ENCODE results near the gene FOXK2. TPM values are rescaled to one million over a fixed set of nuclear protein-coding genes. Genes with fewer than 3 reads are reported as not detected.
"Not testable (repeated sequence)": the region's sequence is repeated elsewhere in the genome, so short reads cannot be mapped to it uniquely, and the experiment has no call there.

FOXK2 gene
- total and polyA plus RNA-seq, 2 donors from 2014 or later: 13.5 to 37.9 TPM

GRCh38 chr17:82571855-82572254 lies 52.3 kb downstream of the FOXK2 start:
- no peaks in the 10 kb centered on the region for H3K9me3 ChIP-seq (ENCODE audit: control insufficient read depth in 2 of 3, insufficient read depth in 1 of 3, low read length in 3 of 3)
- no peak overlapping the region for H3K4me3 ChIP-seq (ENCODE audit: low read length in 3 of 3)
- no peaks in the 10 kb centered on the region for H3K27me3 ChIP-seq (ENCODE audit: control insufficient read depth, insufficient read depth, low read length)
- no peak for FAIRE-seq
- DNase-seq: peak in 1 of 5 donors; percentile 22
- intact Hi-C loops (cut with DNase I): loop anchor here (10.0 kb wide), 1 partner anchor 107 kb away; no protein-coding TSS in a partner anchor
- H3K9ac ChIP-seq (ENCODE audit: low read length in 3 of 3): no peak overlapping the region
- H3K4me1 ChIP-seq (ENCODE audit: control insufficient read depth in 2 of 3, insufficient read depth in 2 of 3, low read depth in 1 of 3, low read length in 3 of 3): peaks cover 0 to 9% (median 0%) of the 10 kb centered on the region in 3 donors
- H3K36me3 ChIP-seq (ENCODE audit: control insufficient read depth in 2 of 3, insufficient read depth in 3 of 3, low read length in 3 of 3): peaks cover 4 to 24% (median 16%) of the 10 kb centered on the region in 3 donors
- H3K27ac ChIP-seq (ENCODE audit: low read depth in 2 of 2, low read length in 2 of 2): no peak overlapping the region
- no peak for TF ChIP-seq CTCF (IDR thresholded peaks at IDR 0.05; ENCODE audit: borderline replicate concordance, extremely low read depth, insufficient read depth)

GRCh38 chr17:82574041-82574440 lies 54.5 kb downstream of the FOXK2 start:
- Histone ChIP-seq H3K36me3 (ENCODE audit: control insufficient read depth in 2 of 3, insufficient read depth in 3 of 3, low read length in 3 of 3) (peaks cover 4 to 23% (median 14%) of the 10 kb centered on the region in 3 donors), H3K4me3 (ENCODE audit: low read length in 3 of 3) (no peak overlapping the region), H3K4me1 (ENCODE audit: control insufficient read depth in 2 of 3, insufficient read depth in 2 of 3, low read depth in 1 of 3, low read length in 3 of 3) (peaks cover 0 to 6% (median 3%) of the 10 kb centered on the region in 3 donors), H3K9me3 (ENCODE audit: control insufficient read depth in 2 of 3, insufficient read depth in 1 of 3, low read length in 3 of 3) (no peaks in the 10 kb centered on the region), H3K9ac (ENCODE audit: low read length in 3 of 3) (no peak overlapping the region), H3K27ac (ENCODE audit: low read depth in 2 of 2, low read length in 2 of 2) (no peak overlapping the region), H3K27me3 (ENCODE audit: control insufficient read depth, insufficient read depth, low read length) (no peaks in the 10 kb centered on the region)
- no peak for TF ChIP-seq CTCF (IDR thresholded peaks at IDR 0.05; ENCODE audit: borderline replicate concordance, extremely low read depth, insufficient read depth)
- DNase-seq (peak in 3 of 5 donors; percentile 66 to 89 (median 85)), FAIRE-seq (no peak)
- intact Hi-C loops (cut with DNase I): loop anchor here (10.0 kb wide), 1 partner anchor 109 kb away; no protein-coding TSS in a partner anchor

- not testable (repeated sequence) for H3K4me3 ChIP-seq (ENCODE audit: low read length in 3 of 3); H3K9me3 ChIP-seq (ENCODE audit: control insufficient read depth in 2 of 3, insufficient read depth in 1 of 3, low read length in 3 of 3); H3K4me1 ChIP-seq (ENCODE audit: control insufficient read depth in 2 of 3, insufficient read depth in 2 of 3, low read depth in 1 of 3, low read length in 3 of 3); H3K27me3 ChIP-seq (ENCODE audit: control insufficient read depth, insufficient read depth, low read length); H3K27ac ChIP-seq (ENCODE audit: low read depth in 2 of 2, low read length in 2 of 2); FAIRE-seq; H3K9ac ChIP-seq (ENCODE audit: low read length in 3 of 3); DNase-seq
- H3K36me3 ChIP-seq (ENCODE audit: control insufficient read depth in 2 of 3, insufficient read depth in 3 of 3, low read length in 3 of 3): peaks cover 4 to 16% (median 10%) of the 10 kb centered on the region in 3 donors
- intact Hi-C loops (cut with DNase I): loop anchor here (10.0 kb wide), 1 partner anchor 111 kb away; no protein-coding TSS in a partner anchor
Measured at GRCh38 chr17:82575581-82576221, 56.2 kb downstream of the FOXK2 start.

GRCh38 chr17:82577300-82577699 lies 57.8 kb downstream of the FOXK2 start:
- no peak for FAIRE-seq
- TF ChIP-seq CTCF (IDR thresholded peaks at IDR 0.05; ENCODE audit: borderline replicate concordance, extremely low read depth, insufficient read depth): no peak
- Histone ChIP-seq H3K36me3 (ENCODE audit: control insufficient read depth in 2 of 3, insufficient read depth in 3 of 3, low read length in 3 of 3) (peaks cover 4 to 8% (median 4%) of the 10 kb centered on the region in 3 donors), H3K9ac (ENCODE audit: low read length in 3 of 3) (no peak overlapping the region), H3K27ac (ENCODE audit: low read depth in 2 of 2, low read length in 2 of 2) (no peak overlapping the region), H3K4me1 (ENCODE audit: control insufficient read depth in 2 of 3, insufficient read depth in 2 of 3, low read depth in 1 of 3, low read length in 3 of 3) (peaks cover 0 to 7% (median 0%) of the 10 kb centered on the region in 3 donors), H3K27me3 (ENCODE audit: control insufficient read depth, insufficient read depth, low read length) (no peaks in the 10 kb centered on the region), H3K9me3 (ENCODE audit: control insufficient read depth in 2 of 3, insufficient read depth in 1 of 3, low read length in 3 of 3) (no peaks in the 10 kb centered on the region), H3K4me3 (ENCODE audit: low read length in 3 of 3) (no peak overlapping the region)
- DNase-seq: no peak
- intact Hi-C loops (cut with DNase I): loop anchor here (10.0 kb wide), 1 partner anchor 112 kb away; no protein-coding TSS in a partner anchor

- H3K36me3 ChIP-seq (ENCODE audit: control insufficient read depth in 2 of 3, insufficient read depth in 3 of 3, low read length in 3 of 3): peaks cover 3 to 18% (median 4%) of the 10 kb centered on the region in 3 donors
- not testable (repeated sequence) for H3K27ac ChIP-seq (ENCODE audit: low read depth in 2 of 2, low read length in 2 of 2); DNase-seq; H3K9ac ChIP-seq (ENCODE audit: low read length in 3 of 3); H3K27me3 ChIP-seq (ENCODE audit: control insufficient read depth, insufficient read depth, low read length); H3K4me1 ChIP-seq (ENCODE audit: control insufficient read depth in 2 of 3, insufficient read depth in 2 of 3, low read depth in 1 of 3, low read length in 3 of 3); H3K9me3 ChIP-seq (ENCODE audit: control insufficient read depth in 2 of 3, insufficient read depth in 1 of 3, low read length in 3 of 3); H3K4me3 ChIP-seq (ENCODE audit: low read length in 3 of 3); FAIRE-seq
- intact Hi-C loops (cut with DNase I): loop anchor here (10.0 kb wide), 1 partner anchor 115 kb away; no protein-coding TSS in a partner anchor
Measured at GRCh38 chr17:82579969-82580368, 60.4 kb downstream of the FOXK2 start.
